ENCODE data around the gene CCDC73.
"Not testable (repeated sequence)": the region's sequence is repeated elsewhere in the genome, so short reads cannot be mapped to it uniquely, and the experiment has no call there.

CCDC73 gene

GRCh38 chr11:32796425-32796824, 2.0 kb upstream of the CCDC73 start:
- no peak for DNase-seq

- DNase-seq, result peak in 29 of 51 donors; percentile 1 to 69 (median 23)
Observed at GRCh38 chr11:32792948-32793475, 1.4 kb downstream of the CCDC73 start.

- no peak for DNase-seq
Observed at GRCh38 chr11:32792111-32792947, 2.1 kb downstream of the CCDC73 start.

- DNase-seq, result no peak
Observed at GRCh38 chr11:32790916-32791315, 3.5 kb downstream of the CCDC73 start.

GRCh38 chr11:32786811-32787210, 7.7 kb downstream of the CCDC73 start:
- no peak for DNase-seq

GRCh38 chr11:32785262-32785661, 9.2 kb downstream of the CCDC73 start:
- DNase-seq, result no peak

- DNase-seq, result no peak
Observed at GRCh38 chr11:32781721-32782120, 12.7 kb downstream of the CCDC73 start.

GRCh38 chr11:32780839-32781238, 13.6 kb downstream of the CCDC73 start:
- DNase-seq, result not testable (repeated sequence)

GRCh38 chr11:32779136-32779535, 15.3 kb downstream of the CCDC73 start:
- no peak for DNase-seq

GRCh38 chr11:32775908-32776307, 18.6 kb downstream of the CCDC73 start:
- DNase-seq, result no peak

- no peak for DNase-seq
Observed at GRCh38 chr11:32774081-32774480, 20.4 kb downstream of the CCDC73 start.

- no peak for DNase-seq
Observed at GRCh38 chr11:32772731-32773130, 21.7 kb downstream of the CCDC73 start.

GRCh38 chr11:32761774-32762173, 32.7 kb downstream of the CCDC73 start:
- DNase-seq, result not testable (repeated sequence)

- DNase-seq, result no peak
Observed at GRCh38 chr11:32758291-32758690, 36.2 kb downstream of the CCDC73 start.

- not testable (repeated sequence) for DNase-seq
Observed at GRCh38 chr11:32753181-32753580, 41.3 kb downstream of the CCDC73 start.

GRCh38 chr11:32752001-32752400, 42.5 kb downstream of the CCDC73 start:
- no peak for DNase-seq

- no peak for DNase-seq
Observed at GRCh38 chr11:32751381-32751780, 43.1 kb downstream of the CCDC73 start.

GRCh38 chr11:32729976-32730375, 64.5 kb downstream of the CCDC73 start:
- DNase-seq, result no peak

- no peak for DNase-seq
Observed at GRCh38 chr11:32723332-32723731, 71.1 kb downstream of the CCDC73 start.

- no peak for DNase-seq
Observed at GRCh38 chr11:32722255-32722654, 72.2 kb downstream of the CCDC73 start.

- DNase-seq, result no peak
Observed at GRCh38 chr11:32713496-32713895, 81.0 kb downstream of the CCDC73 start.

GRCh38 chr11:32708978-32709377, 85.5 kb downstream of the CCDC73 start:
- DNase-seq, result not testable (repeated sequence)

Data from hypothalamus (tissue), 51 donors.